ENCODE results near the gene CETP.
"Not testable (repeated sequence)": the region's sequence is repeated elsewhere in the genome, so short reads cannot be mapped to it uniquely, and the experiment has no call there.

Gene CETP

DNA sequence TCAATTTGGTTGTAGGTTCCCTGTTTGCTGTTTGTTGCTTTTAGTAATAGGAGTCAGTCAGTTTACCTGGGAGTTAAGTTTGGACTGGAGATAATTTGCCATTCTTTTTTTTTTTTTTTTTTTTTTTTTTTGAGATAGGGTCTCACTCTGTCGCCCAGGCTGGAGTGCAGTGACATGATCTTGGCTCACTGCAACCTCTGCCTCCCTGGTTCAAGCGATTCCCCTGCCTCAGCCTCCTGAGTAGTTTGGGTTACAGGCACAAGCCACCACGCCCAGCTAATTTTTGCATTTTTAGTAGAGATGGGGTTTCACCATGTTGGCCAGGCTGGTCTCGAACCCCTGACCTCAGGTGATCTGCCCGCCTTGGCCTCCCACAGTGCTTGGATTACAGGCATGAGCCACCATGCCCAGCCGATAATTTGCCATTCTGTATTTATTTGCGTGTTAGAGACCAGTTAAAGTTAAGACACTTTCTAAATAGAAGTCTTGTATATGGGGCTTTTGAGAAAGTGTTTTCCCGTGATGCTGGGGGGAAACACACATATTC is 27.1 kb upstream of the CETP start:
- DNase-seq (ENCODE audit: low spot score) = not testable (repeated sequence)

DNA sequence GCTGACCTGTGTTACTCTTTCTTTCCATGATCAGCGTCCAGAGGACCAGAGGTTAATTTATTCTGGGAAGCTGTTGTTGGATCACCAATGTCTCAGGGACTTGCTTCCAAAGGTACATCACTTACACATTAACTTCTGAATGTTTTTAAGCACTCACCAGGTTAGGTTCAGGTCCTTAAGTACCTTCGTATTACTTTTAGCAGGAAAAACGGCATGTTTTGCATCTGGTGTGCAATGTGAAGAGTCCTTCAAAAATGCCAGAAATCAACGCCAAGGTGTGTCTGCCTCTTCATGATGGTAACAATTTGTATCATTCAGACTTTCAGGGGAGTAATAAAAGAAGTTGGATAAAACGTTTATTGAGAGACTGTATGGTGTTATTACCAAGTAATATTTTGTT is 26.5 kb upstream of the CETP start:
- no peak for DNase-seq (ENCODE audit: low spot score)

DNA sequence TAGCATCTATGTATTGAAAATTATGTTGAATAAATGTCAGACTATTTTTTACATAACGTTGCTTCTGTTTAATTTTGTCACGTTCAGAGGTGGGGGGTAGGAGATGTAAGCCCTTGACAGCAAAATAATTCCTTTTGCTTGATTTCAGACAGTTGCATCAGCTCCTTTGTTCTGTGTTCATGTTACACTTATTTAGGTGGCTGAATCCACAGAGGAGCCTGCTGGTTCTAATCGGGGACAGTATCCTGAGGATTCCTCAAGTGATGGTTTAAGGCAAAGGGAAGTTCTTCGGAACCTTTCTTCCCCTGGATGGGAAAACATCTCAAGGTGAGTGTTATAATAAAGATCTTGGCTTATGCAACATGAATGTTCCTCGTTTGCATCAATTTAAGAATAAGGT is 25.3 kb upstream of the CETP start:
- no peak for DNase-seq (ENCODE audit: low spot score)

DNA sequence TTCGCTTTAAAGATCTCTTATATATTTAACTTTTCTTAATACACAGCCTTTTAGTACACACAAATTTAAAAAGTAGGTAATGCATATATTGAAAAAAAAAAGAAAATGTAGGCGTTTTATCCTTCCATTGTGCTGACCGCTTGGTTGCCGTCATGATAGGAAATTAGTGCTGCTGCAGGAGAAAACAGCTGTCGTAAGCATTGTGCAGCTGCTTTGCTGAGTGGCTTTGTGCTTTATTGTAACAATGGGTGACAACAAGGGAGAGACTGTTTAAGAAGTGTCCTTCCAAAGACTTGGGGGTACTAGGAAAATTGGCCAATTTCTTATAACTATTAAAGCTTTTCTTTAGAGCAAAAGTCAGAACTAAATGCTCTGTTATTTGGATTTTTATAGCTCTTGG is 24.8 kb upstream of the CETP start:
- no peak for DNase-seq (ENCODE audit: low spot score)

DNA sequence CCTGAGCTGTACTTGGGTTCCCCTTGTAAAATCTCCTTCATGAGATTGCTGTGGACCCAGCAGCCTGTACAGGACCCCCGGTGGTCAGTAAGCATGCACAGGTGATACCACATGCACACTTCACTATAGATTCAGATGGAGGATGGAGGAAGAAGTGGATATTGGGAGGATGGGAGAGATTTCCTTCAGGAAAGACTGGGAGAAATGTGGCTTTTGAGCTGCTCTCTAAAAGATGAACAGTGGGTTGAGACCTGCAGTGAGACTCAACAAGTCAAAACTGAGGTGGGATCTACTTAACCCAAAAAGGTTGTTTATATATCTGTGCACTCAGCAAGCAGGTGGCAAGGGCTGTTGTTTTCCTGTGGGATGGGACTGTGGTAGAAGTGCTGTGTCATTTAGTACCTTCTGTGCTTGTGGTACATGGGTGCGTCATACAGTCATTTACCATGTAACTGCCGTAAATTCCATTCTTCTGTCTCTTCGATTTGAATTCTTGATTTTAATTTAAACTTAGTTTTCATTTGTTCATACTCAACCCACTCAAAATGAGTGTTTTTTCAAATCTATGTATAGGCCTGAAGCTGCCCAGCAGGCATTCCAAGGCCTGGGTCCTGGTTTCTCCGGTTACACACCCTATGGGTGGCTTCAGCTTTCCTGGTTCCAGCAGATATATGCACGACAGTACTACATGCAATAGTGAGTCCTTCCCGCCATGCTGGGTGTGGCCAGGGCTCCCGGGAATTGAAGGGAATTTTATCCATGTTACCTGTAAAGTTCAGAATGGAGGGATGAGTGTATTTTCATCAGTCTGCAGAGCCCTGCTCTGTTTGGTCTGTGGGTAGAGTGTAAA is 22.9 kb upstream of the CETP start:
- no peak for DNase-seq (ENCODE audit: low spot score)

DNA sequence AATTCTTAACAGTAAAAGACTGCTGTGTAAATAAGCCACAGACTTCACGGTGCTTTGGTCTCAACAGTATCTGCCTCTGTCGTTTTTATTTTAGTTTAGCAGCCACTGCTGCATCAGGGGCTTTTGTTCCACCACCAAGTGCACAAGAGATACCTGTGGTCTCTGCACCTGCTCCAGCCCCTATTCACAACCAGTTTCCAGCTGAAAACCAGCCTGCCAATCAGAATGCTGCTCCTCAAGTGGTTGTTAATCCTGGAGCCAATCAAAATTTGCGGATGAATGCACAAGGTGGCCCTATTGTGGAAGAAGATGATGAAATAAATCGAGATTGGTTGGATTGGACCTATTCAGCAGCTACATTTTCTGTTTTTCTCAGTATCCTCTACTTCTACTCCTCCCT is 21.9 kb upstream of the CETP start:
- no peak for DNase-seq (ENCODE audit: low spot score)

DNA sequence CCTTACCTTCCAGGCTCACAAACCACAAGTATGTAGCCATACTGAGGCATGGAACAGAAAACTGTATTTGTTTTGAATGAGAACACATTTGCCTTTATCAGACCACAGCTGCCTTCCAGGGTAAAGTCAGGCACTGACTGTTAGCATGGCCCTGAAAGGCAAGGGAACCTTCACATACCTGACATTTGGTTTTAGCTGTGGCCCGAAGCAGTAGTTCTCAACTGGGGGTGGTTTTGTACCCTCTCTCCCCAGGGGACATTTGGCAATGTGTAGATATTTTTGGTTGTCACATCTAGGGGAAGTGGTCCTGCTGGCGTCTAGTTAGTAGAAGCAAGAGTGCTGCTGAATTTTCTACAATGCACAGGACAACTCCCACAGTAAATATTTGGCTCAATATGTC is 20.7 kb upstream of the CETP start:
- no peak for DNase-seq (ENCODE audit: low spot score)

DNA sequence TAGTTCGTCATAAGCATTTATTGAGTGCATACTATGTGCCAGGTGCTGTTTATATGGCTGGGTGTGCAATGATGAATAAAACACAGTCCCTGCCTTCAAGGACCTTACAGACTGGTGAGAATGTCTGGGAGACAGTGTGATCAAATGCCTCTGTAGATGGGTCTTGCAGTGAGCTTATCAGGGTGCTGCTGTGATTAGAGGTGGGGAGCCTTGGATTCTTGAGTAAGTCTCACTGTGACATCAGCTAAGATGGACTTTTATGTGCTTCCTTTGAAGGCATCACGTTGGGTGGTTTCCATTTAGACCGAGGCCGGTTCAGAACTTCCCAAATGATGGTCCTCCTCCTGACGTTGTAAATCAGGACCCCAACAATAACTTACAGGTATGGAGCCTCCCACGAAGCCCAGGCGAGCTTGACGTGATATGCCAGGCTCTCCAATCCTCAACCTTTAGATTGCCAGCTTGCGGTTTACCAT is 19.9 kb upstream of the CETP start:
- no peak for DNase-seq (ENCODE audit: low spot score)

DNA sequence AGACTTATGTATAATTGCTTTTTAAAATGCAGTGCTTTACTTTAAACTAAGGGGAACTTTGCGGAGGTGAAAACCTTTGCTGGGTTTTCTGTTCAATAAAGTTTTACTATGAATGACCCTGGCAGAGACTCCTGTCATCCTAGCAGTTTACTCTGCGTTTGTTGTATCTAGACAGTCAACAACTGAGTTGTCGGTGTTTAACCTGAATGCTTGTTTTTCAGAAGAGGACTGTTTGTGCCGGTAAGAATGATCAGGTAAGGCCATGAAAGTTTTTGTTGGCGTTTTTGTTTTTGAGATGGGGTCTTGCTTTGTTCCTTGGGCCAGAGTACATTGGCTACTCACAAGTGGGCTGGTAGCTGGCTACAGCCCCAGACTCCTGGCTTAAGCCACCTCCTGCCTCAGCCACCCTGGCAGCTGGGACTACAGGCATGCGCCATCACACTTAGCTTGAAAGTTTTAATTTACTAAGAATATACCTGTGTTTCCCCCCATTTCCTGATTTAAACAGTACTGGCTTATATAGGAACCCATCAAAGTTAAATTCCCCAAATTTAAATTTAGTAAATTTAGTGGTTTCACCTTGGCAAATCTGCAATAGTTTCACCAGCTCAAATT is 17.9 kb upstream of the CETP start:
- no peak for DNase-seq (ENCODE audit: low spot score)

DNA sequence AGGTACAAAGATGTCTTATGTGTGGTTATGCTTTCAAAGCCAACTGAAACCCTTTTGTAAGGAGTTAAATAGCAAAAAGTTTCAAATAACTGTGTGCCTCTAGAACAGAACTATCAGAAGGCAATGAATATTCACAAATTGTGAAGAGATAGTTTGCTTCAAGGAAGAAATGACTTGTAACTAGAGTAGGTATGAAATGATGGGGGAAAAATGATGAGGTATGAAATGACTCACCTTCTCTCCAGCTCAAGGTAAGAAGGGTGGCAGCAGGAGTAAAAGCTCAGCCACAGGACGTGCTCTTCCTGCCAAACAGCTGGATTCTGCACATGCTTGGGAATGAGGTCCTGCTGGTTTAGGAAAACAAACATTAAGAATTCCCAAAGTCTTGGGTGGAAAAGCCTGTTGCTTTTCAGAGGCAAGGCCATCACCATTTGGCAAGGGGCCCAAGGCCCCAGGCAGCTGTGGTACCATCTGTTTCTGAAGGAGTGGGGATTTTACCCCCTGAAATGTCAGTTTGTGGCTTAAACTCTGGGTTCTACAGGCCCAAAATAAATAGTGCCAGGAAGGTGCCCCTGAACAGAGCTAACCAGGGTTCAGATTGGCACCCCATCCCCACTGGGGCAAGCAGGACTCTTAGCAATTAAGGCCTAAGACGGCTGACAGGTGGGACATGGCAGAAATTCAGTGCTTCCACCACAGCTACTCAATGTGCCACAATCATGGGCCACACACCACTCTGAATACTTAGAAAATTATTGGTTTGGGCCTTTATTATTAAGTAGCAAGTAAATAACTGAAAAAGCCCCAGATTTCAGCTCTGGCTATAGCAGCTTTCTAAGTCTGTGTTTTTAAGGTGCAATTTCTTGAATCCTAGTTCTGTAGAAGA is 16.6 kb upstream of the CETP start:
- no peak for DNase-seq (ENCODE audit: low spot score)

DNA sequence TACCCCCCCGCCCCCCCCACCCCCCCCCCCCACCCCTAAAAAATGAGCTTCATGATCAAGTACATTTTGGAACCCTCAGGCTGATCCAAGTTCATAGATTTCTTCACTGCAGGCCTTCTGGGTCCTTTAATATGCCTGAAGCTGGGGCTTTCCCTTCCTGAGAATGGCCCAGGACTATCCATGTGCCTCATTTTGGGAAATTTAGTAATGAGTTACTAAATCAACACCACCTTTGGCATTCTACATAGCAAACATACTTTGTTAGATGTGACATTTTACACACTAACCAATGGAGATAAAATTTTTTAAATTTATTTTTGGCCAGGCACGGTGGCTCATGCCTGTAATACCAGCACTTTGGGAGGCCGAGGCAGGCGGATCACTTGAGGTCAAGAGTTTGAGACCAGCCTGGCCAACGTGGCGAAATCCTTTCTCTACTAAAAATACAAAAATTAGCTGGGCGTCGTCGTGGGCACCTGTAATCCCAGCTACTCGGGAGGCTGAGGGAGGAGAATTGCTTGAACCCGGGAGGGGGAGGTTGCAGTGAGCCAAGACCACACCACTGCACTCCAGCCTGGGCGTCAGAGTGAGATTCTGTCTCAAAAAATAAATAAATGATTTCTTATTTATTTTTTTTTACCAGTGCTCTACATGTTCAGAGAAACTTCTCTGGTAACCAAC is 15.8 kb upstream of the CETP start:
- no peak for DNase-seq (ENCODE audit: low spot score)

DNA sequence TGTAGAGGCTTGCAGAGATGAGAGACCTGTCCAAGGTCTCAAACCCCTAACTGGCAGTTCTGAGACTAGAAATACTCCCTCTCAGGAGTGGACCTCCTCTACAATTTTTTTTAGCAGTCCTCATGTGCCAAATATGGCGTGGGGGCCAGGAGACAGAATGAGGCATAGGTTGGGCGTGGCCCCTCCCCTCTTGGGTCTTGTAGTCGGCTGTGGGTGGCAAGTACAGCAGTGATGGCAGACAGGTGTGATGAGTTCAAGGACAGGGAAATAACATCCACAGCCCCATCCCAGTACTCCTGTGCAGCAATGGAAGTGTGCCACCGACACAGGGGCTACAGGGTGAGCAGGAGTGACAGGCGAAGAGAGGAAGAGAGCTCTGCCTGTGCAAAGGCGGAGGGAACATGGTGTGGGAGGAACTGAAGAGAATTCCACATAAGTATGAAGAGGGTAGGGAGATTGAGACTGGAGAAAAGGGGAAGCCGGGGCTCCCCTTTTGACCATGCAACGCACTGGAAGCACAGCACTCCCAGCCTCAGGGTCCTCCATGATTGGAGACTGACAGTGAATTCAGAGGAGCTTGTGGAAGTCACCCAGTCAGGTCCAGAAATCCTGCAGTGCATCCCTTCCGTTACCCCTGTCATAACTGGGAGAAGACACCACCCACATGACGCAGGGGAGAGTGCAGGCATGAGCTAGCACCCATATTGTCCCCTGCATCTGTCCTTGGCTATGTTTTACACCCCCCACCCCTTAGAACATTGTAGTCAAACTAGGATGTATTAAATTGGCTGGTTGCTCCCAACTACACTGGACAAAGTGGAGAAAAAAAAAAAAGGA is 14.8 kb upstream of the CETP start:
- no peak for DNase-seq (ENCODE audit: low spot score)

DNA sequence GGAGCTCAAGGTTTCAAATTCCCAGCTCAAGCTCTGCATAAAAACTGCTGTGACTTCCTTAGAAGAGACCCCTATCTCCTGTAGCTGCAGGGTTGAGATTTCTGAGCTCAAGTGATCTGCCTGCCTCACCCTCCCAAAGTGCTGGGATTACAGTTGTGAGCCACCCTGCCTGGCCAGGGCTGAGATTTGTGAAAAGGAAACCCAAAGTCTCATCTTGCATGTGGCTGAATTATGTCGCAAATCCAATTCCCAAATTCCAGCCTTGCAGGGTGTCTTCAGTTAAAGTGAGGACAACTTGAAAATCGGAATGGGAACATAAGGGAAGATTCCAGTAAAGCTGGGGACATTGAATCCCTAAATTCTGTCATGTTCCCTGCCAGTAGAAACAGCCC is 14.2 kb upstream of the CETP start:
- no peak for DNase-seq (ENCODE audit: low spot score)

DNA sequence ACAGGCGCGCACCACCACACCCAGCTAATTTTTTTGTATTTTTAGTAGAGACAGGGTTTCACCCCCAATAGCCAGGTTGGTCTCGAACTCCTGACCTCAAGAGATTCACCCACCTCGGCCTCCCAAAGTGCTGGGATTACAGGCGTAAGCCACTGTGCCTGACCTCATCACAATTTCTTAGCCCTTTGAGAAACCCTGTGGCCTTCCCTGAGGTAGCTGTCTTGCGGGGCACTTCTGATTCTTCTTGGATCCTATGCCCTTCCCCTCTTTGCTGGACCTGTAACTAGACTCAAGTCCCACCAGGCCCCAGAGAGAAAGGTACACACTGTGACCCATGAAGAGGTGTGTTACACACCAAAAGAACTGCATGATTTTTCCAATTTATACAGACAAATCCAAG is 13.5 kb upstream of the CETP start:
- no peak for DNase-seq (ENCODE audit: low spot score)

DNA sequence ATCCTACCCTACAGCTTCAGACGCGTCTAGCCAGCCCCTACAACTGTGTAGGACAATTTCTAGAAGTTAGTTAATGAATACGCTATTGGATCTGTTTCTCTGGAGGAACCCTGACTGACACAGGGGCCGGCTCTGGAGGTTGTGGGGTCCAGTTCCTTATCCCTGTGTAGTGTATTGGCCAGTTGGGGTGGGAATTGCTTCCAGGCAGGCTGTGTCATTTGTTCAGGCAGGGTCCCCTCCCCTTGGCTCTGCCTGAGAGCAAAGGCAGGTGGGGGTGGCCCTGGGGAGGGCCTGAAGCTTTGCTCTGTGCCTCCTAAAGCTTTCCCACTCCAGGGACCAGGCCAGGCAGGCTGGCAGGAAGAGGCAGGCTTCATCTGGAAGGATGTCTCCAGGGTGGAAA is 11.7 kb upstream of the CETP start:
- DNase-seq (ENCODE audit: low spot score) = no peak

DNA sequence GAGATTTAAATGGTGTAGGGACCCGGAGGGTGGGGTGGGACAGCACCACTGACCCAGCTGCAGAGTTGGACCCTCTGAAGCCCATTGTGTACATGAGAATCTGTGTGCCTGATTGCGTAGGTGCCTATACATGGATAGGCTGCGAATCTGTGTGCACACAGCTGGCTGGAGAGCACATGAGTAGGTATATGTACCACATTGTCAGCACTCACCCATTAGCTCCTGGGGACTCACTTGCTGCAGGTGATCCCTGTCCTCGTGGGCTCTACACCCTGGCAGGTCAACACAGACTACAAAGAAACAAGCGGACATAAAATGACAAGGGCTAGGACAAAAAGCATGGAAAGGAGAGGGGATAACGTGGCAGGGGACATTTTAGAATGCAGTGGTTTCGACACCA is 11.3 kb upstream of the CETP start:
- DNase-seq (ENCODE audit: low spot score) = no peak

DNA sequence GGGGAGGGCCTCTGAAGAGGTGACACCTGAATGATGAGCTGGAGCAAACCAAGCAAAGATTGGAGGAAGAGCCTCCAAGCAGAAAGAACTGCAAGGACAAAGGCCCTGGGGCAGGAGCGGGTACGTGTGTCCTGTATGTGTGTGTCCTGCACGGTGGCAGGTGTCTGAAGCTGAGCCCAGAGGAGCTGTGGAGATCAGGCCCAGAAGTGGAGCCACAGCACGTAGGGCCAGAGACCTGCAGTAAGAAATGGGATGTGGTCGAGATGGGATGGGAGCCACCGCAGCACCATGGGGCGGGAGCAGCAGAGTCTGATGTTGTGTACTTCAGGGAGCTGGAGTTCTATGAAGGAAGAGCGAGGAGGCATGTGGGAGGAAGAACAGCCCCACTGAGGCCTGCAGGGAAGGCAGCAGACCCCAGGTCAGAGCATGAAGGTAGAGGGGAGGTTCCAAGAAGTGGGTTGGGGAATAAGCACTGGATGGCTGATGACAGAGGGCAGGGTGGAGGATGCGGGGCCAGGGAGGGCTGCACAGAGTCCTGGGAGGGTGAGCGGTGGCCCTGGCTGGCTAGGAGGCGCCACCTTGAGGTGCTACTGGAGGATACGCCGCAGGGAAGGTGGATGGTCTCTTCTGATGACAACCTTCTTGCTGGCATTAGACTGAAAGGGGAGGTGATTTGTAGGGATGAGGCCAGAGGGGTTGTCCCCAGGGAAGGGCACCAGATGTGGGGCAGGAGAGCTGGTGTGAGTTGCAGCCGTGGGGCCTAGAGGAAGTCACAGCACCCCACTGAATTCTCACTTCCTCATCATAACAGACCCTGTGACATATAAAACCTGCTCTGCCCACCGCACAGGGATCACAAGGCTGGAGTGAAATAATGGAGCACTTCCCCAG is 10.6 kb upstream of the CETP start:
- no peak for DNase-seq (ENCODE audit: low spot score)

DNA sequence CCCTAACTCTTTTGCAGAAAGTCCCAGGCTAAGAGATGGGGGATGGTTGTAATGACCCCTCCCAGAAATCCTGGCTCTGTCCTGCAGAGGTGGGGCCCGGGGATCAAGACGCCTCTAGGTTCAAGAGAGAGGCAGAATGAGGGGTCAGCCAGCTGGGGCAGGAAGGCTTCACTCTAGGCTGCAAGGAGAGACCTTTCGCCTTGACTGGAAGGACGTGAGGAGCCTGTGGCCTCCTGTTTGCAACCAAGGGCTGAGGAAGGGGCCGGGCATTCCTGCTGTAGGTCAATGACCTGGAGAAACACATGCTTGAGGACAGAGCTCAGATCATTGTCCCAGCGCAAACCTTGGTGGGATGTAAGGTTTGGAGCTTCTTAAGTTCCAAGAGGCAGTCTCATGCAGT is 8.7 kb upstream of the CETP start:
- DNase-seq (ENCODE audit: low spot score) = no peak

DNA sequence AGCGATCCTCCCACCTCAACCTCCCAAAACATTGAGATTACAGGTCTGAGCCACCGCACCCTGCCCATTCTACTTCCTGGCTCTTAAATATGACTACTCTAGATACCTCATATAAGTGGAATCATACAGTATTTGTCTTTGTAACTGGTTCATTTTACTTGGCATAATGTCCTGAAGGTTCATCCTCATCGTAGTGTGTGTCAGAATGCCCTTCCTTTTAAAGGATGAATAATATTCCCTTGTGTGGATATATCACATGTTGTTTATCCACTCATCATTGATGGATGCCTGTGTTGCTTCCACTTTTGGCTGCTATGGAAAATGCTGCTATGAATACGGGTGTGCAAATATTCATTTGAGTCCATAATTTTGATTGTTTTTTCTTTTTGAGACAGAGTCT is 5.7 kb upstream of the CETP start:
- DNase-seq (ENCODE audit: low spot score) = no peak

DNA sequence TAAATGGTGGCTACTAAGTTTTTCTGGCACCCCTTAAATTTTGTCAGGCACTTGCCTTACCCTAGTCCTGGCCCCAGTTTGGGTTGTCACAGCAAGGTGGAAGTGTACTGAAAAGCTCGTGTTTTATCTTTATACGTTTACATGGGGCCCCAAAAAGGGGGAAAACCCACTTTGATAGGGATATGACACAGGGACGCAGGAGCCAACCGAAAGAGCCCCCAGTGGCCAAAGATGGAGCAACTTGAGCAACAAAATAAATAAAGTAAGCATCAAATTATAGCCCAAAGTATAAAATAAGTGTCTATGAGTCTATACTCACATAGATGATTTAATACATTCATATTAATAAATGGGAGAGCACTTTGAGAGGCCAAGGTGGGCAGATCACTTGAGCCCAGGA is 5.0 kb upstream of the CETP start:
- no peak for DNase-seq (ENCODE audit: low spot score)

All from LoVo (cell line).